Neural progenitor cell (in vitro differentiated cells): ENCODE measurements around the gene RBMS2. TPM values are rescaled to one million over a fixed set of nuclear protein-coding genes. Genes with fewer than 3 reads are reported as not detected.

ENCODE experiments used
- DNase-seq: peaks from one replicate; pipeline ENCODE4 v3.0.0-alpha.2; 2016; ENCODE audit warnings: low spot score
- H2AFZ ChIP-seq: fragments of 200-600 bp; sonication (generic); replicated peaks from 2 replicates; pipeline ENCODE4 v1.6.1; 2016; ENCODE audit warnings: antibody characterized with exemption
- H3F3A ChIP-seq: fragments of 200-600 bp; sonication (generic); 2 replicates; pipeline ENCODE4 v1.6.1; 2016; ENCODE audit warnings: antibody characterized with exemption, low read depth
- H3K27ac ChIP-seq: fragments of 200-600 bp; sonication (generic); 2 replicates; pipeline ENCODE4 v1.5.1; 2016; ENCODE audit warnings: mild to moderate bottlenecking
- H3K27me3 ChIP-seq: fragments of 200-600 bp; sonication (generic); 2 replicates; pipeline ENCODE4 v1.6.1; 2016; ENCODE audit warnings: mild to moderate bottlenecking, moderate library complexity
- H3K36me3 ChIP-seq: fragments of 200-600 bp; sonication (generic); 2 replicates; pipeline ENCODE4 v1.5.1; 2016
- H3K4me1 ChIP-seq: fragments of 200-600 bp; sonication (generic); 2 replicates; pipeline ENCODE4 v1.6.1; 2016; ENCODE audit warnings: mixed run types
- H3K4me2 ChIP-seq: fragments of 200-600 bp; sonication (generic); 2 replicates; pipeline ENCODE4 v1.6.1; 2016
- H3K4me3 ChIP-seq: fragments of 200-600 bp; sonication (generic); 2 replicates; pipeline ENCODE4 v1.5.1; 2016
- H3K79me2 ChIP-seq: fragments of 200-600 bp; sonication (generic); 2 replicates; pipeline ENCODE4 v1.6.1; 2016; ENCODE audit warnings: low read depth
- H3K9ac ChIP-seq: fragments of 200-600 bp; sonication (generic); 2 replicates; pipeline ENCODE4 v1.6.1; 2016
- H3K9me3 ChIP-seq: fragments of 200-600 bp; sonication (generic); 2 replicates; pipeline ENCODE4 v1.5.1; 2016; ENCODE audit warnings: low read depth
- H4K20me1 ChIP-seq: fragments of 200-600 bp; sonication (generic); 2 replicates; pipeline ENCODE4 v1.6.1; 2016; ENCODE audit warnings: low read depth
- H3K27ac Mint-ChIP-seq: 3 replicates; pipeline ENCODE4 v1.8.0; 2021; ENCODE audit warnings: mixed read lengths
- H3K27me3 Mint-ChIP-seq: 2 replicates; pipeline ENCODE4 v1.8.0; 2022; ENCODE audit warnings: low read depth, mild to moderate bottlenecking, inconsistent platforms, moderate library complexity, mixed read lengths; ENCODE audit not compliant: insufficient read depth
- H3K36me3 Mint-ChIP-seq: 3 replicates; pipeline ENCODE4 v1.8.0; 2021; ENCODE audit warnings: mixed read lengths
- H3K4me1 Mint-ChIP-seq: 3 replicates; pipeline ENCODE4 v1.8.0; 2021; ENCODE audit warnings: mixed read lengths
- H3K4me3 Mint-ChIP-seq: 3 replicates; pipeline ENCODE4 v1.8.0; 2021; ENCODE audit warnings: mild to moderate bottlenecking, moderate library complexity, mixed read lengths
- H3K9me3 Mint-ChIP-seq: 3 replicates; pipeline ENCODE4 v1.8.0; 2020; ENCODE audit warnings: mixed read lengths
- CTCF ChIP-seq: fragments of 200-600 bp; sonication (generic); IDR thresholded peaks from 2 replicates; pipeline ENCODE4 v1.5.1; 2017; ENCODE audit warnings: antibody characterized with exemption, mild to moderate bottlenecking
- EZH2 ChIP-seq: fragments of 200-600 bp; sonication (generic); IDR thresholded peaks from 2 replicates; pipeline ENCODE4 v1.6.1; 2017; ENCODE audit warnings: antibody characterized with exemption, mild to moderate bottlenecking, moderate library complexity
- EZH2phosphoT487 ChIP-seq: fragments of 200-600 bp; sonication (generic); IDR thresholded peaks from 2 replicates; pipeline ENCODE4 v1.6.1; 2017; ENCODE audit warnings: antibody characterized with exemption
- total RNA-seq: library from RNA; depleted of rRNA; stranded (reverse); fragments of >200 nt; gene quantifications from 2 replicates; pipeline ENCODE4 v1.2.3, GENCODE V29; 2015; ENCODE audit warnings: low replicate concordance

The RBMS2 gene
- total RNA-seq, 1 donor from 2014 or later = 12.9 TPM

GRCh38 chr12:56593909-56594621 lies 72.4 kb downstream of the RBMS2 start:
- H3K9me3 Mint-ChIP-seq = no peaks in the 10 kb centered on the region

GRCh38 chr12:56596815-56597214 lies 75.2 kb downstream of the RBMS2 start:
- H3K4me2 ChIP-seq = no peak overlapping the region
- H3K9me3 Mint-ChIP-seq = no peaks in the 10 kb centered on the region
- no peak for TF ChIP-seq EZH2
- no peak for TF ChIP-seq EZH2phosphoT487
- no peak for TF ChIP-seq CTCF
- no peak for DNase-seq
- H2AFZ ChIP-seq = no peak overlapping the region
- H3K9ac ChIP-seq = no peak overlapping the region
- H3K27ac Mint-ChIP-seq = peak overlapping the region; percentile 90
- peaks cover 4% of the 10 kb centered on the region for H3K27me3 Mint-ChIP-seq
- H3K27ac ChIP-seq = peak overlapping the region; percentile 58
- H3K36me3 Mint-ChIP-seq = peaks cover 26% of the 10 kb centered on the region
- H3K4me3 ChIP-seq = no peak overlapping the region
- peaks cover 14% of the 10 kb centered on the region for H3K4me1 Mint-ChIP-seq
- no peaks in the 10 kb centered on the region for H3K4me1 ChIP-seq
- H3K36me3 ChIP-seq = no peaks in the 10 kb centered on the region
- H3K4me3 Mint-ChIP-seq = no peak overlapping the region
- H3K79me2 ChIP-seq = no peaks in the 10 kb centered on the region
- no peaks in the 10 kb centered on the region for H3K27me3 ChIP-seq
- peaks cover 28% of the 10 kb centered on the region for H3F3A ChIP-seq
- no peaks in the 10 kb centered on the region for H3K9me3 ChIP-seq
- no peaks in the 10 kb centered on the region for H4K20me1 ChIP-seq

More at GRCh38 chr12:56593909-56594621, 72.4 kb downstream of the RBMS2 start:
- Histone ChIP-seq H3K79me2 (no peaks in the 10 kb centered on the region), H3K36me3 (no peaks in the 10 kb centered on the region), H2AFZ (no peak overlapping the region), H3K4me2 (no peak overlapping the region), H3K9ac (no peak overlapping the region), H3K4me3 (no peak overlapping the region), H3K9me3 (no peaks in the 10 kb centered on the region), H3F3A (peaks cover 28% of the 10 kb centered on the region), H4K20me1 (no peaks in the 10 kb centered on the region), H3K27me3 (no peaks in the 10 kb centered on the region), H3K27ac (no peak overlapping the region), H3K4me1 (no peaks in the 10 kb centered on the region)
- DNase-seq = peak; percentile 85
- TF ChIP-seq EZH2 (no peak), CTCF (peak; percentile 84)
- peak overlapping the region; percentile 45 for H3K4me3 Mint-ChIP-seq
- H3K27me3 Mint-ChIP-seq = peaks cover 4% of the 10 kb centered on the region
- H3K4me1 Mint-ChIP-seq = peaks cover 14% of the 10 kb centered on the region
- peak overlapping the region; percentile 94 for H3K27ac Mint-ChIP-seq
- H3K36me3 Mint-ChIP-seq = peaks cover 10% of the 10 kb centered on the region

- H3K9me3 ChIP-seq = no peaks in the 10 kb centered on the region
- H3F3A ChIP-seq = peaks cover 23% of the 10 kb centered on the region
- H3K36me3 Mint-ChIP-seq = peaks cover 38% of the 10 kb centered on the region
- H3K27ac ChIP-seq = no peak overlapping the region
- peaks cover 5% of the 10 kb centered on the region for H3K36me3 ChIP-seq
- no peak for TF ChIP-seq CTCF
- no peak for TF ChIP-seq EZH2phosphoT487
- no peak for TF ChIP-seq EZH2
- H3K4me3 Mint-ChIP-seq = no peak overlapping the region
- H4K20me1 ChIP-seq = no peaks in the 10 kb centered on the region
- no peaks in the 10 kb centered on the region for H3K79me2 ChIP-seq
- H3K27ac Mint-ChIP-seq = no peak overlapping the region
- H3K4me1 Mint-ChIP-seq = peaks cover 11% of the 10 kb centered on the region
- no peaks in the 10 kb centered on the region for H3K27me3 ChIP-seq
- DNase-seq = no peak
- no peaks in the 10 kb centered on the region for H3K9me3 Mint-ChIP-seq
- no peak overlapping the region for H3K4me2 ChIP-seq
- H3K9ac ChIP-seq = no peak overlapping the region
- no peak overlapping the region for H2AFZ ChIP-seq
- peaks cover 7% of the 10 kb centered on the region for H3K27me3 Mint-ChIP-seq
- H3K4me1 ChIP-seq = no peaks in the 10 kb centered on the region
- no peak overlapping the region for H3K4me3 ChIP-seq
These were observed 77.4 kb downstream of the RBMS2 start for GRCh38 chr12:56599041-56599440.
